ENCODE results near the gene RXYLT1. TPM values are rescaled to one million over a fixed set of nuclear protein-coding genes. Genes with fewer than 3 reads are reported as not detected.

Gene RXYLT1
- total and polyA plus RNA-seq, 7 donors: 10.3 to 23.5 (median 12.8) TPM

DNA sequence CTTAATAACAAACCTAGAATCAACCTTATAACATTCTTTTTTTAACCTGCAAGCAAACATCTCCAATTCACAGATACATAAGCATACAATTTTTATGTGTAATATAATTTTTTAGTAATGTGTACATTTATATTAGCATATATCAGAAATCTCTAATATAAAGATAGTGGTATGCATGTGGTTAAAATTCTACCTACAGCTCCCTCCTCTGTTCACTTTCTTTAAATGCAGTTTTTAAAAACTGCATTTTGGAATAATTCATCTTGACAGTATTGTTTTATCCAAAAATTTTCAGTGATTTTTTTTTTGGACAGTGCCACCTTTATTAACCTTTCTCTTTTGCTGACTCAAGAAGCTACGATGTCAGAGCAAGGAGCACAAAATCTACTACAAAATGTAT, 13.2 kb upstream of the RXYLT1 start:
- H3K4me1 ChIP-seq: no peaks in the 10 kb centered on the region
- H3K27ac ChIP-seq: no peak overlapping the region
- intact Hi-C loops (cut with DNase I): no loop called here

DNA sequence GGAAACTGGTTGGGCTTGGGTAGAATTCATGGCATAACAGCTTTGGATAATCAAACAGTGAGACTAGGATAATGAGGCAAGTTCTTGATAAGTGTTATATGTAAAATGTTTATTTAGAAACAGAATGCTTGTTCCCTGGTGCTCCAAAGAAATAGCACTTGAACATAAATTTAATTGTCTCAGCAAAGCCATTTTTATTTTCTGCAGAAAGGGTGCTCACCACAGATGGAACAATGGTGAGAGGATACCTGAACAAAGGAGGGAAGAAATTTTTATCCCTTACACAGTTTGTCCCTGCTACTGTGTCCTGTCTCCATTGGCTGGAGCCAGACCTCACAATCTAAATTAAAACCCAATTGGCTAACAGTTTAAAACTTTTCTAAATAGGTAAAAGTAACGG, 9.3 kb upstream of the RXYLT1 start:
- TF ChIP-seq, protein P1, sequence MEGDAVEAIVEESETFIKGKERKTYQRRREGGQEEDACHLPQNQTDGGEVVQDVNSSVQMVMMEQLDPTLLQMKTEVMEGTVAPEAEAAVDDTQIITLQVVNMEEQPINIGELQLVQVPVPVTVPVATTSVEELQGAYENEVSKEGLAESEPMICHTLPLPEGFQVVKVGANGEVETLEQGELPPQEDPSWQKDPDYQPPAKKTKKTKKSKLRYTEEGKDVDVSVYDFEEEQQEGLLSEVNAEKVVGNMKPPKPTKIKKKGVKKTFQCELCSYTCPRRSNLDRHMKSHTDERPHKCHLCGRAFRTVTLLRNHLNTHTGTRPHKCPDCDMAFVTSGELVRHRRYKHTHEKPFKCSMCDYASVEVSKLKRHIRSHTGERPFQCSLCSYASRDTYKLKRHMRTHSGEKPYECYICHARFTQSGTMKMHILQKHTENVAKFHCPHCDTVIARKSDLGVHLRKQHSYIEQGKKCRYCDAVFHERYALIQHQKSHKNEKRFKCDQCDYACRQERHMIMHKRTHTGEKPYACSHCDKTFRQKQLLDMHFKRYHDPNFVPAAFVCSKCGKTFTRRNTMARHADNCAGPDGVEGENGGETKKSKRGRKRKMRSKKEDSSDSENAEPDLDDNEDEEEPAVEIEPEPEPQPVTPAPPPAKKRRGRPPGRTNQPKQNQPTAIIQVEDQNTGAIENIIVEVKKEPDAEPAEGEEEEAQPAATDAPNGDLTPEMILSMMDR (IDR thresholded peaks at IDR 0.05): no peak
- no peak for DNase-seq
- H3K4me1 ChIP-seq: no peaks in the 10 kb centered on the region
- no peak overlapping the region for H3K27ac ChIP-seq
- H3K27me3 ChIP-seq (ENCODE audit: insufficient read depth in 3 of 3, low read length in 2 of 3): no peaks in the 10 kb centered on the region
- H3K36me3 ChIP-seq (ENCODE audit: insufficient read depth in 1 of 2, low read depth in 1 of 2): no peaks in the 10 kb centered on the region
- no peak for ATAC-seq
- H3K9me3 ChIP-seq: no peaks in the 10 kb centered on the region
- H3K4me3 ChIP-seq: no peak overlapping the region
- WGBS, 3 donors: 90 to 100% (median 96%) methylated on average over 1 of the region's 1 CpG
- intact Hi-C loops (cut with DNase I): no loop called here

More for the DNA sequence above, 13.2 kb upstream of the RXYLT1 start:
- DNase-seq (no peak), ATAC-seq (no peak)
- H3K4me3 ChIP-seq: no peak overlapping the region
- H3K27me3 ChIP-seq (ENCODE audit: insufficient read depth in 3 of 3, low read length in 2 of 3): no peaks in the 10 kb centered on the region
- no peaks in the 10 kb centered on the region for H3K36me3 ChIP-seq (ENCODE audit: insufficient read depth in 1 of 2, low read depth in 1 of 2)
- WGBS, 3 donors: 78 to 90% (median 90%) methylated on average over 1 of the region's 1 CpG
- TF ChIP-seq, protein P1 (IDR thresholded peaks at IDR 0.05): no peak
- H3K9me3 ChIP-seq: no peaks in the 10 kb centered on the region

DNA sequence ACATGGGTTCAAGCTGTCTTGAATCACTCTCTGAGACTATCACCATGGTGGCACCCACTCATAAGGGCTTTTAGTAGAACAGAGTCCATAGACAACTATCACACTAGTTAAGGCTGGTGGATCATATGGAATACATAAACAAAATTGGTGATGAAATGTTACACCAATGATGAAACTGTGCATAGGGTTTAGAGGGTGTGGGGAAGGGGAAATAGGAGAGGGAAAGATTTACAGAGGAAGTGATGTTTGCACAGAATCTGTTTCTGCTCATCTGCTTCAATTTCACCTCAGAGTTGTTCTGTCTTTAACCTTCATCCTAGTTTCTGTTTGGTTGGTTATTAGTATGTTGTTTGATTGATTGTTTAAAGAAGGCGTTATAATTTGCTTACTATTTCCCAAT, 2.4 kb upstream of the RXYLT1 start:
- intact Hi-C loops (cut with DNase I): no loop called here
- peaks cover 5% of the 10 kb centered on the region for H3K4me1 ChIP-seq
- no peak for DNase-seq
- no peak overlapping the region for H3K4me3 ChIP-seq
- H3K27me3 ChIP-seq (ENCODE audit: insufficient read depth in 3 of 3, low read length in 2 of 3): no peaks in the 10 kb centered on the region
- H3K36me3 ChIP-seq (ENCODE audit: insufficient read depth in 1 of 2, low read depth in 1 of 2): peaks cover 0 to 13% of the 10 kb centered on the region in 2 donors
- no peak for ATAC-seq
- WGBS, 3 donors: 95 to 97% (median 96%) methylated on average over 1 of the region's 1 CpG
- H3K27ac ChIP-seq: no peak overlapping the region
- H3K9me3 ChIP-seq: no peaks in the 10 kb centered on the region
- TF ChIP-seq, protein P1 (IDR thresholded peaks at IDR 0.05): no peak

DNA sequence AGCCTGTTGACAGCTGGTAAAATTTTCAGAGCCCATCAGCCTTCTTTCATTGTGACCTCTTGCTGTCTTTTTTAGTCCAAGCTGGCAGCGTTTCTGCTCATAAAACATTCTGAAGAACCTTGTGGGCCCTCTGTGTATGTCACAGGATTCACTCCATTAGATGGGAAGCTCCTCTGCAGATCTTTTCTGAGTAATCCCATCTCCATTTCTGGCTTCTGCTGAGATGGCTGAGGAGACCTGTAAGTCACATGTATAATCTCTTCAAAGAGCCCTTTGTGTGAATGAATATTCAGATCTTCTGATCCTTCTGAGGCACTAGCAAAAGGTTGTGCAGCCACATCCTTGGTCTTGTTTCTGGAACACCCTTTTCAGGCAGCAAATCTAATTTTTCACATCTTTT, 2.8 kb downstream of the RXYLT1 start:
- no peaks in the 10 kb centered on the region for H3K27me3 ChIP-seq (ENCODE audit: insufficient read depth in 3 of 3, low read length in 2 of 3)
- intact Hi-C loops (cut with DNase I): no loop called here
- H3K36me3 ChIP-seq (ENCODE audit: insufficient read depth in 1 of 2, low read depth in 1 of 2): peaks cover 0 to 64% of the 10 kb centered on the region in 2 donors
- ATAC-seq: no peak
- TF ChIP-seq, protein P1 (IDR thresholded peaks at IDR 0.05): no peak
- no peak overlapping the region for H3K4me3 ChIP-seq
- H3K4me1 ChIP-seq: peaks cover 5% of the 10 kb centered on the region
- 65 to 70% (median 69%) methylated on average over 1 of the region's 1 CpG for WGBS, 3 donors
- no peaks in the 10 kb centered on the region for H3K9me3 ChIP-seq
- no peak for DNase-seq
- H3K27ac ChIP-seq: no peak overlapping the region

DNA sequence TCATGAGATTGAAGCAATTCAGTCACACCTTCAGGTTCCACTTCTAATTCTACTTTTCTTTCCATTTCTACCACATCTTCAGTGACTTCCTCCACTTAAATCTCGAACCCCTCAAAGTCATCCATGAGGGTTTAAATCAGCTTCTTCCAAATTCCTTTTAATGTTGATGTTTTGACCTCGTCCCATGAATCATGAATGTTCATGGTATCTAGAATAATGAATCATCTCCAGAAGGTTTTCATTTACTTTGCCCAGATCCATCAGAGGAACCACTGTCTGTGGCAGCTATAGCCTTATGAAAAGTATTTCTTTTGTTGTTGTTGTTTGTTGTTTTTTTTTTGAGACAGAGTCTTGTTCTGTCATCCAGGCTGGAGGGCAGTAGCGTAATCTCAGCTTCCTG, 7.6 kb downstream of the RXYLT1 start:
- intact Hi-C loops (cut with DNase I): no loop called here
- H3K27ac ChIP-seq: no peak overlapping the region
- no peaks in the 10 kb centered on the region for H3K9me3 ChIP-seq
- peaks cover 0 to 93% of the 10 kb centered on the region in 2 donors for H3K36me3 ChIP-seq (ENCODE audit: insufficient read depth in 1 of 2, low read depth in 1 of 2)
- ATAC-seq: no peak
- DNase-seq: no peak
- TF ChIP-seq, protein P1 (IDR thresholded peaks at IDR 0.05): no peak
- H3K4me1 ChIP-seq: no peaks in the 10 kb centered on the region
- 97 to 100% (median 98%) methylated on average over 3 of the region's 3 CpGs for WGBS, 3 donors
- no peak overlapping the region for H3K4me3 ChIP-seq
- H3K27me3 ChIP-seq (ENCODE audit: insufficient read depth in 3 of 3, low read length in 2 of 3): no peaks in the 10 kb centered on the region

Data from psoas muscle (tissue), 8 donors.